ENCODE data around the gene ITGAD.

Gene ITGAD

GRCh38 chr16:31347445-31347844 lies 45.7 kb upstream of the ITGAD start:
- ChIA-PET CTCF (interaction anchor here (0.7 kb wide), 1 partner anchor 521 kb away, joined by 3 read pairs; no protein-coding TSS in a partner anchor), POLR2A (no interaction called here)
- Histone ChIP-seq H3K9me3 (ENCODE audit: control insufficient read depth, insufficient read depth, low read depth, low read length) (no peaks in the 10 kb centered on the region), H3K36me3 (ENCODE audit: control insufficient read depth in 2 of 2, insufficient read depth in 1 of 2, low read length in 2 of 2) (no peaks in the 10 kb centered on the region), H3K4me3 (ENCODE audit: low read depth, low read length) (no peak overlapping the region), H3K4me1 (ENCODE audit: control insufficient read depth, insufficient read depth, low read length) (no peaks in the 10 kb centered on the region), H3K27ac (ENCODE audit: extremely low read depth, low read depth, low read length) (no peak overlapping the region)
- no peak for TF ChIP-seq ZNF624 (tag by site-specific recombination; IDR thresholded peaks at IDR 0.05)
- no peak for TF ChIP-seq ZNF660 (tag by site-specific recombination; IDR thresholded peaks at IDR 0.05)
- no peak for TF ChIP-seq ZNF214 (tag by site-specific recombination; IDR thresholded peaks at IDR 0.05; ENCODE audit: borderline replicate concordance)
- TF ChIP-seq ZBTB1 (tag by site-specific recombination; IDR thresholded peaks at IDR 0.05) = no peak
- no peak for TF ChIP-seq ZNF140 (tag by site-specific recombination; IDR thresholded peaks at IDR 0.05)
- TF ChIP-seq KLF10 (tag by site-specific recombination; IDR thresholded peaks at IDR 0.05) = no peak
- TF ChIP-seq ZNF830 (tag by site-specific recombination; IDR thresholded peaks at IDR 0.05; ENCODE audit: low read depth) = no peak
- no peak for TF ChIP-seq ZNF792 (tag by site-specific recombination; IDR thresholded peaks at IDR 0.05)

- TF ChIP-seq ZBTB48 (tag by site-specific recombination; IDR thresholded peaks at IDR 0.05) (no peak), ZNF266 (tag by site-specific recombination; IDR thresholded peaks at IDR 0.05; ENCODE audit: low read depth) (no peak), ZNF341 (tag by site-specific recombination; IDR thresholded peaks at IDR 0.05; ENCODE audit: low read depth) (peak; percentile 38), ZNF670 (tag by site-specific recombination; IDR thresholded peaks at IDR 0.05; ENCODE audit: low read depth) (no peak), ZNF280C (tag by site-specific recombination; IDR thresholded peaks at IDR 0.05) (no peak), ZFP37 (tag by site-specific recombination; IDR thresholded peaks at IDR 0.05) (no peak), EGR2 (tag by site-specific recombination; IDR thresholded peaks at IDR 0.05; ENCODE audit: low read depth) (no peak), ZNF580 (tag by site-specific recombination; IDR thresholded peaks at IDR 0.05) (no peak), PRDM6 (tag by site-specific recombination; IDR thresholded peaks at IDR 0.05) (no peak)
- H3K4me3 ChIP-seq (ENCODE audit: low read depth, low read length) = no peak overlapping the region
- CTCF ChIA-PET = interaction anchor here (0.7 kb wide), 1 partner anchor 158 kb away, joined by 3 read pairs; no protein-coding TSS in a partner anchor
- no peaks in the 10 kb centered on the region for H3K36me3 ChIP-seq (ENCODE audit: control insufficient read depth in 2 of 2, insufficient read depth in 1 of 2, low read length in 2 of 2)
- H3K27ac ChIP-seq (ENCODE audit: extremely low read depth, low read depth, low read length) = no peak overlapping the region
- no peaks in the 10 kb centered on the region for H3K9me3 ChIP-seq (ENCODE audit: control insufficient read depth, insufficient read depth, low read depth, low read length)
- H3K4me1 ChIP-seq (ENCODE audit: control insufficient read depth, insufficient read depth, low read length) = no peaks in the 10 kb centered on the region
- POLR2A ChIA-PET = no interaction called here
Observed at GRCh38 chr16:31348579-31348978, 44.6 kb upstream of the ITGAD start.

- Histone ChIP-seq H3K36me3 (ENCODE audit: control insufficient read depth in 2 of 2, insufficient read depth in 1 of 2, low read length in 2 of 2) (no peaks in the 10 kb centered on the region), H3K4me1 (ENCODE audit: control insufficient read depth, insufficient read depth, low read length) (no peaks in the 10 kb centered on the region), H3K4me3 (ENCODE audit: low read depth, low read length) (no peak overlapping the region), H3K9me3 (ENCODE audit: control insufficient read depth, insufficient read depth, low read depth, low read length) (no peaks in the 10 kb centered on the region), H3K27ac (ENCODE audit: extremely low read depth, low read depth, low read length) (no peak overlapping the region)
- no peak for TF ChIP-seq ZSCAN5A (tag by site-specific recombination; IDR thresholded peaks at IDR 0.05)
- TF ChIP-seq EGR2 (tag by site-specific recombination; IDR thresholded peaks at IDR 0.05; ENCODE audit: low read depth) = 0 out of 2 replicates have a peak, but pooled peaks have one; percentile 19
- TF ChIP-seq ZNF146 (tag by site-specific recombination; IDR thresholded peaks at IDR 0.05) = peak; percentile 92
- POLR2A ChIA-PET = no interaction called here
- CTCF ChIA-PET = no interaction called here
Observed at GRCh38 chr16:31350275-31351005, 42.7 kb upstream of the ITGAD start.
